ENCODE results near the gene COX7A2.

The COX7A2 gene

GRCh38 chr6:75219263-75219662 is 24.3 kb downstream of the COX7A2 start:
- DNase-seq: no peak

GRCh38 chr6:75217193-75217592 is 26.4 kb downstream of the COX7A2 start:
- no peak for DNase-seq

- no peak for DNase-seq
These were observed 28.3 kb downstream of the COX7A2 start for GRCh38 chr6:75215291-75215690.

GRCh38 chr6:75213732-75214131 is 29.9 kb downstream of the COX7A2 start:
- no peak for DNase-seq

DNA sequence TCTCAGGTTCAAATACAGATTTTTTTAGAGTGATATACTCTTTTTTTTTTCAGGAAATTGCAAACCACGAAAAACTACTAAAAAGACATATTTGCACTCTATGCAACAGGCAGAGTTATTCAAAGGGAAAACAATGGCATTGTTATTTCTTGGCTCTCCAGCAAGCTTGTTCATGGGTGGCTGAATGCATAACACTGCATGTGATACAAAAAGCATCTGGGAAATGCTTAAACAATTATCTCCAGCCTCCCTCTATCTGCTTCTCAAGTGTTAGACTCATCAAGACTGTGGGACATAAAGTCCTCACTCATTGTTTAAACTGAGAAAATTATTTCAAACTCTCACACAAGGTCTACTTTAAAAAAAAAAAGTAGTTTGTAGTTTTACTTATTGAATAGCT is 30.5 kb downstream of the COX7A2 start:
- no peak for DNase-seq

DNA sequence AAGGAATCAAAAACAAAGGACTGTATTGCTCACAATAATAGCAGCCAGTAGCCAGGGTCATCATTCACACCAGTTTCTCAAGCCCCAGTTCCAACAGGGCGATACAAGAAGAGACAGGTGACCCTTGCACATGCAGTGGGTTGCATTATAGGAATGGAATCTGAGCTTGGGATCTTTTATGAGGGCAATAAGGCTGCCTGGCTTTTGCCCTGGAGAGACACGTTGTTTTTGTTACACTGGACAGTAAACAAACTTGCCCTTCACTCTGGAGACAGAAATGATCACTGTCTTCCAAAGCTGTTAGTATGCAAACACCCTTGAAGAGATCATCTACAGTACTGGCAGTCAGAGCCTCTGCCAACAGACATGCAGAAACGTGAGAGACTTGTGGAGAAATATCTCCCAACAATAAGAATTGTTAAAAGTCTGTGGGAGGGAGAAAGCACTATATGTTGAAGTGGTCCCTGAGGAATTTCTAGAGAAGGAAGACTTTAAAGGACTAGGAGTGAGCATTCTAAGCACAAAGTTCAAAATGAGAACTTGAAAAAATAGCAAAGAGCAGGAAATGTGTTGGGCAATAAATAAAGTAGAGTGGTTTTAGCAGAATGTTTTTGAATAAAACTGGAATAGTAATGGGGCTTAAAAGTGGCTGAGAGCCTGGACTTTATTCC is 31.5 kb downstream of the COX7A2 start:
- DNase-seq: no peak

DNA sequence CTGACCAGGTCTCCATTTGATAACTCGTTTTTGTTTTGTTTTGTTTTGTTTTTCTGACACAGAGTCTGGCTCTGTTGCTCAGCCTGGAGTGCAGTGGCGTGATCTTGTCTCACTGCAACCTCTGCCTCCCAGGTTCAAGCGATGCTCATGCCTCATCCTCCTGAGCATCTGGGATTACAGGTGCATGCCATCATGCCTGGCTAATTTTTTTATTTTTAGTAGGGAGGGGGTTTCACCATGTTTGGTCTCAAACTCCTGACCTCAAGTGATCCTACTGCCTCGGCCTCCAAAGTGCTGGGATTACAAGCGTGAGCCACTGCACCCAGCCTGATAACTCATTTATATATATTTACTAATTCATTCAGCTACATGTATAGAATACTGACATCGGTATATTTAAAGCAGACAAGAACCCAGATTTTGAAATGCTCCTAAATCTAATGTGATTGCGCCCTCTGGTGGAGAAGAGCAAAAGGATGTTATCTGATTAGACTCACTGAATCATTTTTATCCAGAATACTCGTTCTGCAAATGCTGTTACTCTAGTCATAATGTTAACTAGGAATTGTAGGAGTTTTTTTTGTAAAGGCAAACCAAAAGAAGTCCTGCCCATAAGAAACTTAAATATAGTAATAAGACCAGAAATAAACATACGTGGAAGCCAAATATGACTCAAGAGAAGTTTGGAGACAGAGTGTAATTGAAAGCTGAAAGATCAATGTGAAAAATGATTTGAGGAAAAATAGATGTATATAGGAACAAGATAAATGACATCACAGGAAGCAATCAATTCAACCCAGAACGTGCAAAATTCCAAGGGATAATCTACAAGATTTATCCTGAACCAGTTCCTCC is 32.5 kb downstream of the COX7A2 start:
- no peak for DNase-seq

DNA sequence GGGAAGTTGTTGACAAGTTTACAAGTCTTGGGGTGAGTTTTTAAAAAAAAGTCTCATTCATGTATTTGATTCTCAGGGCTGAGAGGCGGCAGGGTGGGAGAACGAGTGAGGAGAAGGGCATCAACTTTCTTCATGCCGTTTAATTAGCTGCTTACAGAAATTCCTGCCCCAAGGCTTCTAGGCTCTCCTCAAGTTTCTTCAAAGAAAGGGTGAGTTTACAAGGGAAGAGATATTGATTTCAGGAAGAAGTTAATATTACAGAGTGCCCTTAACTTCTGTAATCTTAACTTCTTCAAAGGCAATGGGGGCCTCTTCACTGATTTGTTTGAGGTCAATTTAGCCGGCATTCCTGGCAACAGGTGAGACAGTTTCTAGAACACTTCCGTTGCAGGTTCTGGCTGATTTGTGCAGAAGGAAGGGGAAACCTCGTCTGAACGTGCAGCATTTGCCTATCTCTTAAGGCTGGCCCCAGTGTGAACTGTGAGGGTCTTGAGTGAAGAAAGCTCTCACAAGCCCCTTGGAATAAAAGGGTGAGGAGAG is 34.3 kb downstream of the COX7A2 start:
- no peak for DNase-seq

DNA sequence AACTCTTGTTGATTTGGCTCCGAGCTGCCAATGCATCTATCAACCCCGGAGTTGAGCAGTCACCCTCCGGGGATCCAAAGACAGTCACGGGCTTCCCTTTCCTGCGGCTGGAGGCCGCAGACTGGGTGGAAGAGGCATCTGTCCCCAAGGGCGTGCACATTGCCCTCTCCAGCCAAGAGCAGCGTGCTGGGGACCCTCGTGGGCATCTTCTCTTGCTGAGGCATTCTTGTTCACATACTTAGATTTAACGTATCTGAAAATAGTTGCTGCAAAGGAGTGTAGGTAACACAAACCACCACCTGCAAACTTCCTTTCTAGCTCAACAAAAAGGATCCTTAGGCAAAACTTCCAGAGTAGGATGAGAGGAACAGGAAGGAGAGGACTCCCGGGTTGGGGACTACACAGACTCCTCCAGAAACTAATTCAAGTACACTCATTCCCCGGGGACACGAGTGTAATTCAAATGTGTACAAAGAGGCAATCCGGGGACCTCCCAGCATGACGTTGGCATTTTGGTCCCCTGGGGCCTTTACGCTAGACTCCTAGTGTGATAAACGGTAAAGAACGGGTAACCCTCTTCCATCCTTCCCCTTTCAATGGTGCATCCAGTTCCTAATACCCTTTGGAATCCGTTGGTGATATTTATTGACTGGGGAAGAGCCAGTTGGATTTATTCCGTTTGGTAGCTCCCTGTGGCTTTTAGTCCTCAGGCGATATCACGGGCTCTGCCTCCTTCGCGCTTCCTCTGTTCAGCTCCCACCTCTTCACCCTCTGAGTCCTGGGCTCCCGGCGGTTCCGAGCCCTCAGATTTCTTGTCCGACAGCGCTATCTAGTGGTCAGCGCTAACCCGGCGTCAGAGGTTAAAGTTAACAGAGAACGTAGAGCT is 35.1 kb downstream of the COX7A2 start:
- DNase-seq: peak; percentile 53

DNA sequence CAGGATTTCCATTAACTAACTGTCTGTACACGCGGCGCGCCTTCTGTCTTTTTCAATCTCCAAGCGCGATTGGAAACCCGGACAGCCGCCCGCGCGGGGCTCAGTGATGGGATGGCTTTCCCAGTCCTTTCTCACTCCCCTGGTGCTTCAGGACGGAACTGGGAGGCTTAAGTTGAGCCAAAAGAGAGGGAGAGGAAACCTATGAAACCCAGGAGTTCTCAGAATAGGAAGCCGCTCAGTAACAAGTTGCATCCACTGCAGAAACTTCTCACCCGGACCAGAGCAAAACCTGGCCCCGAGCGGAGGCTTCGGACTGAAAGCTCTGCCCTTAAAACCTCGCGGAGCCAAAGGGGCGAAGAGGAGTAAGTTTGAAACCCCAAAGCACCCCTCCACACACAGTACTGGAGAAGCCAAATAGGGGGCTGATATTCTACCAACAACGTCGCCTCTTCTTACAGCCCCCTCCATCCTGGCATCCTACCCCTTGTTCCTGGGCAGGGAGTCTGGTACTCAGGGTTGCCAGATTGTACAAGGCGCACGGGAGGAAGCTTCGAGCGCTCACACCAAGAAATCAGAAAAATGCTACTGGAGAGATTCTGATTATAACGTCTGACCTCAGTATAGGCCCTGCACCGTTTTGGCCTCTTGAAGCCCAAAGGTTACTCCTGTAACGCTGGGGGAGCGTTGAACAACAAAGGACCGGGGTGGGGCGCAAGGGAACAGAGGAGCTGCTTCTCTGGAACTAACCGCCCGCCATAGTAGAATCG is 36.8 kb downstream of the COX7A2 start:
- DNase-seq: no peak

GRCh38 chr6:75205776-75206575 is 37.6 kb downstream of the COX7A2 start, which contains the start of gene COL12A1:
COL12A1 (minus strand) TSS chr6:75206053; CDS start chr6:75202792, 3,261 bp downstream.
- DNase-seq: peak; percentile 92

- DNase-seq: no peak
These were observed 38.4 kb downstream of the COX7A2 start for GRCh38 chr6:75204959-75205775.

GRCh38 chr6:75204217-75204958 is 39.2 kb downstream of the COX7A2 start:
- DNase-seq: peak; percentile 47

GRCh38 chr6:75203721-75204120 is 39.9 kb downstream of the COX7A2 start:
- DNase-seq: no peak

DNA sequence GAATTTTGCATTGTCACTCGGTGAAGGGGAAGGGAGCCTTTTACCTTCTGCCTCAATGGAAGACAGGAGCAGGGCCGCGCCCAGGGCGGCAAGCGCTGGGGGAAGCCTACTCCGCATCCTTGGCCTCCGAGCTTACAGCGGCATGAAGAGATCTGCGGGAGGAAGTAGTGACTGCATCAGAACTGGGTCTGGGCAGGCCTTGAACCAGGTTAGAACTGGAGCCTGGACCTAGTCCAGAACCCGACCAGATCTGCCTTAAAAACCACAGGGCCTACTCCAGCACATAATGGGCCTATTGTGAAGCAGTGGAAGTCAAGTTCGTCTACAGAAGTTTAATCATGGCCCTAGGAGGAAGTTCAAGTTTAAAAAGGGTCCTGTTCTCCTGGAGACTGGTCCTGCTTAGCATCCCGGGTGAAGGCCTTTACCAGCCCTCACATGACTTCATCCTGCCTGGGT is 40.9 kb downstream of the COX7A2 start:
- DNase-seq: no peak

DNA sequence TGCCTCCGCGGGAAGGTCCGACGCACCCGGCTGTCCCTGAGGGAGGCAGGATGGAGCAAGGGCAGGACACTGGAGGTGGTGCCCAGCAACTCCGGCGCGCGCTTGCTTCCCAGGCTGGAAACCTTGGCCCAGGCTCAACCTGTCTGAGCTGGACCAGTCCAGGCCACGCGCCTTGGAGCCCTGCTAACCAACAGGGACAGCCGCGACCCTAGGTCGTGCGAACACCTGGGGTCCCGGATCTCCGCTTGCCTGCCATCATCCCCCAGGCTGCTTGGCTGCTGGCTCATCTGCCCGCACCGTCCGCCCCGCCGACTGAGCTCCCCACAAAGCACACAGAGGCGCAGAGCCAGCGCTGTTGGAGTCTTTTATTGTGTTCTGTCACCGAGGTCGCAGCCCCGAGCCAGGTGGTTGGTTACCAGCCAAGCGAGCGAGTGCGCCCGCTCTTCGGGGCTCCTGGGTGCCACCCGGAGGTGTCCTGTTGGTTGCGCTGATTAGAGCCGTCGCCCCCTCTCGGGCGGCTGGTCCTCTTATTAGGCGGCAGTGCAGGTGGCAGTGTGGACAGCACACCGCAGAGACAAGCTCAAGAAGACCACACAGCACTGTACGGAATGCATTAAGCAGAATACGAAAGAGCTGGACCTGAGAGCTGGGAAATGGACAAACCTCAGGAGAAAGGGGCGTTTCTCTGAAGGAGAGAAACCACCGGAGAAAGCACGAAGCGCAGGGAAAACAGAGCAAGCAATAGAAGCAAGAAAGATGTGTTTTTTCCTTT is 41.5 kb downstream of the COX7A2 start:
- no peak for DNase-seq

GRCh38 chr6:75201021-75201420 is 42.6 kb downstream of the COX7A2 start:
- DNase-seq: no peak

DNA sequence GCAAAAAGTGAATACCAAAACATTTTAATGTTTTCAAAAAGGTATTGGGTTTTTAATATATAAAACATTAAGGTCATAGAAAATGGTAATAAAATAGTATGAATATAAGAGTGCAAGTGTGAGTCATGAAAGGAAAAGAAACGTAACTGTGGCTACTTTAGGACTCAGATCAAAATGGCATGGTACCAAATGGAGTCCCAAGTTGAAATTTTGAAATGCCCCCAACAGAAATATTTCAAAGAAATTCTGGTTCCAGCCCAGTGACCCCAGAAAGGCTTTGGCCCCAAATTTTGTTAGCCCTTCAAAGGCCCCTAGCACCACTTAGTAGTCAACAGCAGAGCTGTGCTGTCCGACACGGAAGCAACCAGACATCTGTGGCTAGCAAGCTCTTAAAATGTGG is 43.7 kb downstream of the COX7A2 start:
- no peak for DNase-seq

Measured in T1000 (cell line).